ENCODE measurements around the gene NRG2.

GRCh38 chr5:140033037-140033760 is 9.9 kb downstream of the NRG2 start:
- TF ChIP-seq CTCF (IDR thresholded peaks at IDR 0.05) (no peak), POLR2A (IDR thresholded peaks at IDR 0.05) (no peak)
